ENCODE measurements around the gene MAP2K2.

The MAP2K2 gene

DNA sequence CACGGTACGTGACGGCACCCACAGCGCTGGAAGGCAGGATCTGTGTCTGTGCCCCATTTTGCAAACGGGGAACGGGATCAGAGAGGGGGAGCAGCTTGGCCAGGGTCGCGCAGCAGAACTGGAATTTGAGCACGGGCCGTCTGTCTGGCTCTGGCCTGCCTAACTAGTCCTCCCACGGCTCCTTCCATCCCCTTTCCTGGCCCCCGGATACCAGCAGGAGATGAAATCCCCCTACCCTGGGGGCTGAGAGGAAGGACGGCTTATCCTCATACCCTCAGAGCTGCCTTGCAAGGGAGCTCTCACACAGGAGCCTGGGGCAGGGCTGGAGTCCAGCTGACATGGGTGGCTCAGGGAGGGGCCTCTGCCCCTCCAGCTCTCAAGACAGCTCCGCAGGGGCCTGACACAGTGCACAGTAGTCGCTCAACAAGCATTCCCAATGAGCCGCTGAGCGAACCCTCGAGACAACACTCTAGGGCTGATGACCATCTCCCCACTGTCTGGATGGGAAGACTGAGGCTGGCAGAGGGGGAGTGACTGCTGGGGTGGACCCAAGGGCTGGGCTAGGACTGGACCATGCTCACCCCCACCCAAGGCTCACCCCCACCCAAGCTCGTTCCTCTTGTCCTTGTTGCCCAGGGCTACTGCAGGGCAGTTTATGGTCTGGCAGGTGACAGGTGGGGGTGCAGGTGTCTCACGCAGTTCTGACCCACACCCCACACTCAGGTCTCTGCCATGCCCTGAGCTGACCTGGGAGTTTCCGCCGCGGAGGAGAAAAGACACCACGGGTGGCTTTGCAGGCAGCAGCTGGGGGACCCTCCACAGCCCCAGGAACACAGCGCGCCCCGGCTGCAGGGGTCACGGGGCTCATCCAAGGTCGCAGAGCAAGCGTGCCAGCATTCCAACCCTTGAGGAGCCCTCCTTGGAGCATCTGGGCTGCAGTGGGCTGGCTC is 61.2 kb downstream of the MAP2K2 start:
- FAIRE-seq (no peak), DNase-seq (ENCODE audit: insufficient read length, low spot score) (no peak)

GRCh38 chr19:4061683-4062418 is 62.1 kb downstream of the MAP2K2 start:
- no peak for DNase-seq (ENCODE audit: insufficient read length, low spot score)
- FAIRE-seq, result no peak

- DNase-seq (ENCODE audit: insufficient read length, low spot score), result no peak
These were observed 62.7 kb downstream of the MAP2K2 start for GRCh38 chr19:4061178-4061682.

GRCh38 chr19:4060621-4061177 is 63.2 kb downstream of the MAP2K2 start:
- FAIRE-seq (no peak), DNase-seq (ENCODE audit: insufficient read length, low spot score) (no peak)

More at GRCh38 chr19:4061178-4061682, 62.7 kb downstream of the MAP2K2 start:
- FAIRE-seq, result no peak

GRCh38 chr19:4059891-4060620 is 63.9 kb downstream of the MAP2K2 start:
- FAIRE-seq (no peak), DNase-seq (ENCODE audit: insufficient read length, low spot score) (no peak)

DNA sequence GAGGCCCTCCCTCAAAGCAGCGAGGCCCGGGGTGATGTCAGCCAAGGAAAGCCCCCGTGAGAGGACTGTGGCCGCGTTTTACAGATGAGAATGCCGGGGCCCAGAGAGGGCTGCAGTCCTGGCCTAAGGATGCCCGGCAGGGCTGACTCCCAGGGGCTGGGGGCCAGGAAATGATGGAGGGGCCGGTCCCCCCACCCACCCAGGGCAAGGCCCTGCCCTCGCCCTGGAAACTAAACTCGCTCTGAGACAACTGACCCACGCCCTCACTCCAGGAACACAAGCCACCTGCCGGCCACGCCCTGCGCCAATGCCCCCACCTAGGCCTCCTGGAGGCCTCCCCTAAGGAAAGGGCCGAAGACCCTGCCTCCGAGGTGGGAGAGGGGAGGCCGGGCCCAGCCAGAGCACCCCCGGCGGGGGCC is 64.5 kb downstream of the MAP2K2 start:
- no peak for DNase-seq (ENCODE audit: insufficient read length, low spot score)
- no peak for FAIRE-seq

DNA sequence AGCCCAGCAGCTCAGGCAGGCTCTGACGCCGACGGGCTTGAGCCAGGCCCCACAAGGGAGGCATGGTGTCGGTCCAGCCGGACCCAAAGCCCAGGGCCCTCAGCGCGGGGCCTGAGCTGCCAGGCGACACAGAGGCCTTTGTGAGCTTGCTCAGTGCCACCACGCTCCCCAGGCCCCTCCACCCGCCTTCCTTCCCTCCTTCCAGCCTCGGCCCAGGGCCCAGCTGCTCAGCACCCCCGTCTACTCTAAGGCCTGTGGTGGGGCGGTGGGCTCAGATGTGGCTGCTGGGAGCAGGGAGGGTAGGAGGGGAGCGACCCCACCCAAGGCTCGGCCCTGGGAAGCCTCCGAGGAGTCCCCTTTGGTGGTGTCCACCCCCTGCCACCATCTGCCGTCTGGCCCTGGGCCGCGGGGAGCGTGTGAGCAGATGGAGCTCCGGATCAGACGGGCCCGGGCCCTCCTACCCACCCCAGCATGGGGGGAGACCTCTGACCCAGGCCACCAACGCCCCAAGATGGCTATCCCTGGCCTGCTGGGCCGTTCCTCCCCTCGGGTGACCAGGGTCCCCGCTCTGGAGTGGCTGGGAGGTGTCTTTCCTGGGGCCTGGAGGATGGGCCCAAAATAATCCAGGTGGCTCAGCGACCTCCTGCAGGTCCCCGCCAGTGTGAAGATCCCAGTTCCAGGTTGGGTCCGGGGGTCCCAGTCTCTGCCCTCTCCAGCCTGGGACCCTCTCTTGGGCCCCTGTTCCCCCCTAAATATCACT is 65.0 kb downstream of the MAP2K2 start:
- FAIRE-seq (no peak), DNase-seq (ENCODE audit: insufficient read length, low spot score) (no peak)

- DNase-seq (ENCODE audit: insufficient read length, low spot score) (no peak), FAIRE-seq (no peak)
These were observed 65.8 kb downstream of the MAP2K2 start for GRCh38 chr19:4057931-4058692.

- FAIRE-seq (no peak), DNase-seq (ENCODE audit: insufficient read length, low spot score) (no peak)
These were observed 68.7 kb downstream of the MAP2K2 start for GRCh38 chr19:4055209-4055552.

- DNase-seq (ENCODE audit: insufficient read length, low spot score) (no peak), FAIRE-seq (no peak)
These were observed 69.3 kb downstream of the MAP2K2 start for GRCh38 chr19:4054441-4055208.

DNA sequence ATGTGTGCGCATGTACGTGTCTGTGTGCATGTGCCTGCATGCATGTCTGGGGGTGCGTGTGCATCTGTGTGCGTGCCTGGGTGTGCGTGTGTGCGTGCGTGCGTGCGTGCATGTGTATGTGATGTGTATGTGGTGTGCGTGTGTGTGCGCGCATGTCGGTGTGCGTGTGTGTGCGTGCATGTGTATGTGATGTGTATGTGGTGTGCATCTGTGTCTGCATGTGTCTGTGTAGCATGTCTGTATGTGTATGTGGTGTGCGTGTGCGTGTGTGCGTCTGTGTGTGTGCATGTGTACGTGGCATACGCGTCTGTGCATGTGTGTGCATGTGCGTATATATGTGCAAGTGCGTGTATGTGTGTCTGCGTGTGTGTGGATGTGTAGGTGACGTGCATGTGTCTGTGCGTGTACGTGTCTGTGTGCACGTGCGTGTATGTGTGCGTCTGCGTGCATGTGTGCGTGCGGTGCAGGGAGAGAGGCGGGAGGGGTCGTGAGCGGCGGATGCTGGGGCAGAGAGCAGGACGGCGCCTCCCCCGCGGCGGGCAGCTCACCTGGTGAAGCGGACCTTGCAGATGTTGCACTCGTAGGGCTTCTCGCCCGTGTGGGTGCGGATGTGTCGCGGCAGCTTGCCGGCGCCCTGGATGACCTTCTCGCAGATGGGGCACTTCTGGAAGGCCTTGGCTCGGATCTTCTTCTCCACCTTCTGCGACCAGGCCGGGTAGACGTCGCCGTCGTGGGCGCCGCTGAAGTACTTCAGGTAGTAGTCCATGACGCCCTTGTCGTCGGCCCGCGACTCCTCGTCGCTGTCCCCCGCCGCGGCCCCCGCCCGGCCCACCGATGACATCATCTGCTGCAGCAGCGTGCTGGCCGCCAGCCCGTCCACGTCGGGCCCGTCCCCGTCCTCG is 70.2 kb downstream of the MAP2K2 start:
- FAIRE-seq (no peak), DNase-seq (ENCODE audit: insufficient read length, low spot score) (no peak)

GRCh38 chr19:4052993-4053422 is 70.9 kb downstream of the MAP2K2 start:
- FAIRE-seq (no peak), DNase-seq (ENCODE audit: insufficient read length, low spot score) (no peak)

DNA sequence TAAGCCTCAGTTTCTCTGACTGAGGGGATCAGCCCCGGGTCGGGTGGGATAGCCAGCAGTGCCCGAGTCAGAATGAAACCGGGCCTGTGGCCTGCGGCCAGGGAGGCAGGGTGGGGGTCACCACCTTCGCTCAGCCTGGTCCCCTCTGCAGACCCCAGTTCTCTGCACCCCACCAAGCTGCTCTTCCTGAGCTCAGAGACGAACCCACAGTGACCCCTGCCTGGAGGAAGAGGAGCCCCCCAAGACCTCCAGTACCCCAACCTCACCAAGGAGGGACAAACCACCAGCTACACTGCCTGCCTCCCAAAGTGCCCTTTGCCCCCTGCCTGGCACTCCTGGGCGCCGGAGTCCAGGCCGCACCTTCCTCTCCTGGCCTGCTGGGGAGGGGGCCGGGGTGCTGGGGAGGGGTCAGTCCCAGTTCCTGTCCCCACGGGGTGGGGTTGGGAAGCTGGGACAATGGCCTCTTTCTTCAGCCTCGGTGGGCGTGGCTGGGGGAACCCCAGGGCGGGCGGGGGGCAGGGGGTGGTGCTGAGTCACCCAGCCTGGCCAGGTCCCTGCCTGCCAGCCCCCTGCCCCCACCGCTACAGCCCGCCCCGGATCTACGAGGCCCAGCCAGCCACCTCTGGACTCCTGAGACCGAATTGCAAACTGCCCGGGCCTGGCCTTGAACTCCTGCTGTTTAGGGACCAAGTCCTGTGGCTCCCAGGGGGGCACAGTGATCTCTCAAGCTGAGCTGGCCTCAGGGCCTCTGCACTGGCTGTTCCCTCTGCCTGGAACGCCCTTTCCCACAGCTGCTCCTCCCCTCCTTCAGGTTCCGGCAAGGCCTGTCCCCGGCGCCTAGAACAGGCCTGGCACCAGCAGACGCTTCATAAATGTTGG is 71.6 kb downstream of the MAP2K2 start:
- no peak for FAIRE-seq
- DNase-seq (ENCODE audit: insufficient read length, low spot score), result no peak

DNA sequence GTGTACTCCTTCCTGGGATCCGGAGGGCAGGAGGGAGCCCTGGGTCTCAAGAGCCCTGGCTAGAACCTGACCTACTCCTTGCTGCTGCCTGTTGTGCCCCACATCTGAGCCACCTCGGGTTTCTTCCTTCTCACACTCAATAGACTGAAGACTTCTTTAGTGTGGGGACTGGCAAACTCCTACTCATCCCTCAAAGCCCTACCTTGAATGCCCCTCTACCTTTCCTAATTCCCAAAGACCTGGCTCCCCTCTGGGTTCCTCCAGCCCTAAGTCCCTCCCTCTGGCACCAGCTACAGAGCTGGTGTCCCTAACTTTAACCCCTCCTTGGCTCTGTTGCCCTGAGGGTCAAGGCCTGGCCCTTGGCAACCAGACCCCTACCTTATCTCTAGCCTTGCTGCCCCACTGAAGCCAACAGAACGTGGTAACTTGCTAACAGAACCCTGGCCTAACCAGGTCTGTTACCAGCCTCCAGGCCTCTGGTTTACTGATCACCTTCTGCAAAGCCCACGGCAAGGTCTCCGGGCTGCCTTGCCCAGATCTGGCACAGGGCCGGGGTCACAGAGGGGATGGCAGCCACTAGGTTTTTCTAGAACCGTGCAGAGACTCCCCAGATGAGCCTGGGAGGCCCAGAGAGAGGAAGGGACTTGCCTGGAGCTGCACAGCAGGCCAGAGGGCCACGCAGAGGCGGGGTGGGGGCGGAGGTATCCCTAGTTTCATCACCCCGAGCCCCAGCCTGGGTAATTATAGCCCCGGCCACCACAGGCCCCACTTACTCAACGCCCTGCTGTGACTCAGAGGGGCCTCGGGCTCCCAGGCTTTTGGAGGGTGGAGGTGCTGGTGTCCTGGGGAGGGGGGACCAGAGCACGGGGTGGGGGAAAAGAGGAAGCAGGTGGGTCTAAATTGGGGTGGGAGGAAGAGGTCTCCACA is 72.5 kb downstream of the MAP2K2 start:
- FAIRE-seq (no peak), DNase-seq (ENCODE audit: insufficient read length, low spot score) (no peak)

DNA sequence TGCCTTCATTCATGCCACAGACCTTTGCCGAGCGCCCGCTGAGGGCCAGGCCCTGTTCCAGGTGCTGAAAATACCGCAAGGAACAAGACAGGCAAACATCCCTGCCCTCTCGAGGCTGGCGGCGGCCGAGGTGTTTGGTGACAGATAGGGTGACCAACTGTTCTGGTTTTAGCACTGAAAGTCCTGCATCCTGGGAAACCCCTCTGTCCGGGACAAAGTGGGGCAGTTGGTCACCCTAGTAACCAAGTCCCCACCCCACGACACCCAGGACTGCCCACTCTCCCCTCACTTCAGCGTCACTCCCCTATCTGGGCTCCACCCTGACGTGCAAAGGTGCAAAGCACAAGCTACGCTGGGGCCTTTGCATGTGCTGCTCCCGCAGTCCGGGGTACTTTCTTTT is 74.5 kb downstream of the MAP2K2 start:
- FAIRE-seq (no peak), DNase-seq (ENCODE audit: insufficient read length, low spot score) (no peak)

All from GM19239 (cell line).